OCI-LY1 (cell line): ENCODE data around the gene CHD9NB.

Experiments used
- CTCF ChIP-seq: fragments of 200-600 bp; sonication (generic), shearing (Covaris generic); IDR thresholded peaks from 2 replicates; pipeline ENCODE4 v1.5.1; 2017; ENCODE audit warnings: mild to moderate bottlenecking, antibody characterized with exemption, low read length, moderate library complexity, mixed read lengths
- EZH2 ChIP-seq: fragments of 200-600 bp; sonication (generic), shearing (Covaris generic); IDR thresholded peaks from 2 replicates; pipeline ENCODE4 v1.8.0; 2017; ENCODE audit warnings: borderline replicate concordance, mixed run types, mild to moderate bottlenecking, antibody characterized with exemption, low read length, moderate library complexity, mixed read lengths

DNA sequence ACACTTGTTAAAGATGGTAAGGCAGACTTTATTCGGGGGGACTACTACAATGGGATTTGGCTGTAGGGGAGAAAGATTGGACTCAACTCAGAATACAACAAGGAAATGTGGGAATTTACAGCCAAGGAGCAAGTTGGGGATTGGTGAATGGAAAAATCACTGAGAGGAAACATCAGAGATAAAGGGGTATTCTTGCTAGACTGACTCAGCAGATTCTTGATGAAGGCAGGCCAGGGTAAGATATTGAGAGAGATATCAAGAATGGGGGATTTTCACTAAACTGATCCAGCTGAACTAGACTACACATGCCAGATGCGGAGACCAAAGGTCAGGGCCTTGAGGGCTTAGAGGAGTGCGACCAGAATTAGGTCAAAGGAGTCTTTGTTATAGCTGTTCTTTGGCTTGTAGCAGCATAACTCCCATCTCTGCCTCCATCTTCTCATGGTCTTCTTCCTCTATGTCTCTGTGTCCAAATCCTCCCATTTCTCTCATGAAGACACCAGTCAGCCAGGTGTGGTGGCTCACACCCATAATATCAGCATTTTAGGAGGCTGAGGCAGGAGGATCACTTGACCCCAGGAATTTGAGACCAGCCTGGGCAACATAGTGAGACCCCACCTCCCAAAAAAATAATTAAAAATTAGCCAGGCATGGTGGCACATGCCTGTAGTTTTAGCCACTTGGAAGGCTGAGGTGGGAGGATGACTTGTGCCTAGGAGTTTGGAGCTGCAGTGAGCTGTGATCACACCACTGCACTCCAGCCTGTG, 17.3 kb downstream of the CHD9NB start:
- TF ChIP-seq CTCF (no peak), EZH2 (no peak)
